ENCODE data around the gene NCAPG2.
A peak's percentile ranks its signal among the peaks of the same experiment; 100 is the strongest.
"Not testable (repeated sequence)": the region's sequence is repeated elsewhere in the genome, so short reads cannot be mapped to it uniquely, and the experiment has no call there.

NCAPG2 gene

DNA sequence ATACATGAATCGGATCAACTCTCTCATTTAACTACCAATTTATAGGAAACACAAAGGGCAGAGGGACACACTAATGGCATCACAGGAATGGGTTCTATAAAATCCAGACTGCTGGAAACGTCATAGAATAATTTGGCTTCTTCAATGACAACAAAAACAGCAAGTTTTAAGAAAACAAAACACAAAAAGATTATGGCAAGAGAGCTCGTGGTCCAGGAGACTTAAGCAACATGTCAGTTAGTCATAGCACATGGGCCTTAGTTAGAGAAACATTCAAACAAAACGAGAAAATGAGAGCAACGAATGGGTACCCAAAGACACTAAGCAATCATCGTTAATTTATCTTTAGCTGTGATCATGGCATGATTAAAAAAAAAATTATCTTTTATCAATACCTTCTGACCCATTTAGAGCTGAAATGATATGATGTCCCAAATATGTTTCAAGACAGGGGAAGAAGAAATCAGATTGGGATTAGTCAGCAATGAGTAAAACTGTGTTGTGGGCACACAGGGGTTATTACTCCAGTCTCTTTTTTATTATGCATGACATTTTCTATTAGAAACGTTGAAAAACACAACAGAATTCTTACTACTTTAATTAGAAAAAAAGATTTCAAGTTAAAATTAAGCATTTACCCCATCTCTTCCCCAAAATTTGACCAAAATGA lies 28.3 kb downstream of the NCAPG2 start:
- DNase-seq (ENCODE audit: low spot score): no peak

- DNase-seq (ENCODE audit: low spot score): no peak
Measured at GRCh38 chr7:158672975-158673374, 31.6 kb downstream of the NCAPG2 start.

DNA sequence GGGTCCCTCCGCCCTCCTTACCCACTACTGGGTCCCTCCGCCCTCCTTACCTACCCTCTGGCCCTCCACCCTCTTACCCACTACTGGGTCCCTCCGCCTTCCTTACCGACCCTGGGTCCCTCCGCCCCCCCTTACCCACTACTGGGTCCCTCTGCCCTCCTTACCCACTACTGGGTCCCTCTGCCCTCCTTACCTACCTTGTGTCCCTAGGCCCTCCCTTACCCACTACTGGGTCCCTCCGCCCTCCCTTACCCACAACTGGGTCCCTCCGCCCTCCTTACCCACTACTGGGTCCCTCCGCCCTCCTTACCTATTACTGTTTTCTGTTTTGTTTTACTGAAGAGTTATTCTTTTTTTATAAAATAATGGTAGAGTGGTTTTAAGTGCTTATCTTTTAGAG lies 36.5 kb downstream of the NCAPG2 start:
- not testable (repeated sequence) for DNase-seq (ENCODE audit: low spot score)

DNA sequence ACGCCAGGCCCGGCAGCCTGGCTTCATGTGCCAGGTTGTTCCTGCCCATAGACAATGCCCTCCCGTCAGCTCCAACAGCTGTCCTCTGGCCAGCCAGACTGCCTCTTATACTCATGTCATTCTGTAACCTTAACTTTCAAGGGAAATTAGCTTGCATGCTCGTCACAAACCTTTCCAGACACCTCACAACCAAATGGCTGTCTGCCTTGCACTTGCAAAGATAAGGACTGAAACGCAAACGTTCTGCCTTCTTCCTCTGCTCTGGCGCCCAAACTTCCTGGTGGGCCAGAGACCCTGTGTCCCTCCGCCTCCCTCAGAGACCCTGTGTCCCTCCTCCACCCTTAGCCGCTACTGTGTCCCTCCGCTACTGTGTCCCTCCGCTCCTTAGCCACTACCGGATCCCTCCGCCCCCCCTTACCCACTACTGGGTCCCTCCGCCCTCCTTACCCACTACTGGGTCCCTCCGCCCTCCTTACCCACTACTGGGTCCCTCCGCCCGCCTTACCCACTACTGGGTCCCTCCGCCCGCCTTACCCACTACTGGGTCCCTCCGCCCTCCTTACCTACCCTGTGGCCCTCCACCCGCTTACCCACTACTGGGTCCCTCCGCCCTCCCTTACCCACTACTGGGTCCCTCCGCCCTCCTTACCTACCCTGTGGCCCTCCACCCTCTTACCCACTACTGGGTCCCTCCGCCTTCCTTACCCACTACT lies 37.5 kb downstream of the NCAPG2 start:
- not testable (repeated sequence) for DNase-seq (ENCODE audit: low spot score)

DNA sequence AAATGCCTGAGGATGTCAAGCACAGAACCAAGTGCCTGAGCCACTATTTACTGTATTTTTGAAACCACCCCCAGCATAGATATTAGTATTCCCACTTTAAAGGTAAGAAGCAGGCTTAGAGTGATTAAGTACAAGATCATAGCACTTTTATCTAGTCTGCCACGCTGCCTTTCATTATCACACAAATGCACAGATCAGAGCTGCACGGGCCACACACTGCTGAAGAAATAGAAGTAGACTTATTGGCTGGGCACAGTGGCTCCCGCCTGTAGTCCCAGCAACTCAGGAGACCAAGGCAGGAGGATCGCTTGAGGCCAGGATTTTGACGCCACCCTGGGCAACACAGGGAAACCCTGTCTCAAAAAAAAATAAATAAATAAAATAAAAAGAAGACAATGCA lies 38.2 kb downstream of the NCAPG2 start:
- no peak for DNase-seq (ENCODE audit: low spot score)

GRCh38 chr7:158664406-158664805 lies 40.2 kb downstream of the NCAPG2 start:
- no peak for DNase-seq (ENCODE audit: low spot score)

DNA sequence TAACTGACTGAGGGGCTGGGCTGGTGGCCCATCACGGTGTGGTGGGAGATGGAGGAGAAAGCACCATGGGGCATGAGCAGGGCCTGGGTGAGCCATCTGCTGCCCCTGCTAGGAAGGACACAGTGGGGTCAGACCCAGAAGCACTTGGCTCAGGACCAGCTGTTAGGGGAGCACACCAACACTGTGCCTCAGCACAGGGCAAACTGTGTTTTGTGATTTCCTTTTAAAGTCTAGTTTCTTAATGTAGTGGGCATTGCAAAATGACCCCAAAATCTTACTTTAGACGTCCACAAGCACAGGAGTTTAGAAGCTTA lies 41.2 kb downstream of the NCAPG2 start:
- DNase-seq (ENCODE audit: low spot score): no peak

DNA sequence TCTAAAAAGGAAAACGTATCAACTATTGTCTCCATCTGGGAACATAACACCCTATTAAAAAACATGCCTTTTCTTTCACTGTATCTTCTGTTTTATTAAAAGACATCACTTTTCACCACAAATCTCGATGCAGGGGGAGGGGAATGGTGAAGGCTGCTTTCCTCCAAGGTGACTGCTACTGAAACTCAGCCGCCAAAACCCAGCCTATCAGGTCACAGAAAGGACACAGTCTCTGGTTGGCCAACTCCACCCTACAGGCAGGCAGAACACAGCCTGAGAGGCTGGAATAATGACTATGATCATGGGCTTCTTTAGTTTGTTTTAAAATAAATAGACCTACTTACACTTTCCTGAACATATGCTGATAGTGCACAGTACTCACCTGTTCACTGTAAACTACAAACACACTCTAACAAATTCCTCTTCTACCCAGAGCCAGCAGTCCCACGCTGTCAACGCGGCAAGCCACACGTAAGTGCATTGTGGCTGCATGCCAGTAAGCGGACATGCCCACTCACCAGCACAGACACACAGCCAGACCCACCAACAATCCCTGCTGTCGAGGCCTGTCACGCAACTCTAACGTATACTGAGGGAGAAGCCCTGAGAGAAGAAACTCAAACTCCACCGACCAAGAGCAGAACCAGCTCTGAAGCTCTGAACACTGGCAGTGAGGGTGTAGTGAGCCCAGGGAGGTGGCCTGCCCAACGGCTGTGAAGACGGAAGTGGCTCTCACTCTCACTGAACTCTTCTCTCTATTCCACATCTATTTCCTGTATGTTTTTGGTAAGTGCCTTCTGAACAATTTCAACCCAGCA lies 41.8 kb downstream of the NCAPG2 start:
- DNase-seq (ENCODE audit: low spot score): no peak

DNA sequence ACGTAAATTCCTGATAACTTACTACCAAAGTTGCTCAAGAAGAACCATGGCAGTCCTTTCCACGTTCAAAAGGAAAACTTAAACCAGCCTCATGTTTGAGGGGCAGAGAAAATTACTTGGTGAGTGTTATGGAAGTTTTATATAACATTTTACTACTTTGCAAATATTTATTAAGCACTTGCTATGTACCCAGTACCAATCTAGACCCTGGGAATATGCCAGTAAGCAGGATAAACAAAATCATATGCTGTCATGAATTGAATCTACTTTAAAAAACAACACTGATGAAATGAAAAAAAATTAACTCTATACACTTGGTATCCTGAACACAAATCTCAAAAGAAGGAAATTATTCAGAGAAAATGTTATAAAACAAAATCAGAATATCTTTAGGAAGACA lies 46.1 kb downstream of the NCAPG2 start:
- DNase-seq (ENCODE audit: low spot score): no peak

DNA sequence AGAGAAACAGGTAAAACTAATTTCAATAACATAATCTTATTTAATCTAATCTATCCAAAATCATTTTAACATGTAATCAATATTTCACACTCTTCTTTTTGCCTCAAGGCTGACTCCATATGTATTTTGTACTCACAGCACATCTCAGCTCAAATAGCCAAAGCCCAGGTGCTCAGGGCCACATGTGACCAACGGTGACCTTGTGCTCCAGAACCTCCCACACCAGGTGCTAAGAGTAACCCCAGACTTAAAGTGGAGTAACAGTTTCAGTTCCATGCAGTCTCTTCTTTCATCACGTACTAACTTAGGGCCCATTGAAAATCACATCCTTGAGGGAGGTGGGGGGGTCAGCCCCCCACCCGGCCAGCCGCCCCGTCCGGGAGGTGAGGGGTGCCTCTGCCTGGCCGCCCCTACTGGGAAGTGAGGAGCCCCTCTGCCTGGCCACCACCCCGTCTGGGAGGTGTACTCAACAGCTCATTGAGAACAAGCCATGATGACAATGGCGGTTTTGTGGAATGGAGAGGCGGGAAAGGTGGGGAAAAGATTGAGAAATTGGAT lies 47.3 kb downstream of the NCAPG2 start:
- DNase-seq (ENCODE audit: low spot score): peak; percentile 40

- DNase-seq (ENCODE audit: low spot score): no peak
Measured at GRCh38 chr7:158655931-158656441, 48.6 kb downstream of the NCAPG2 start.

- no peak for DNase-seq (ENCODE audit: low spot score)
Measured at GRCh38 chr7:158655507-158655906, 49.1 kb downstream of the NCAPG2 start.

- no peak for DNase-seq (ENCODE audit: low spot score)
Measured at GRCh38 chr7:158651968-158652565, 52.5 kb downstream of the NCAPG2 start.

DNA sequence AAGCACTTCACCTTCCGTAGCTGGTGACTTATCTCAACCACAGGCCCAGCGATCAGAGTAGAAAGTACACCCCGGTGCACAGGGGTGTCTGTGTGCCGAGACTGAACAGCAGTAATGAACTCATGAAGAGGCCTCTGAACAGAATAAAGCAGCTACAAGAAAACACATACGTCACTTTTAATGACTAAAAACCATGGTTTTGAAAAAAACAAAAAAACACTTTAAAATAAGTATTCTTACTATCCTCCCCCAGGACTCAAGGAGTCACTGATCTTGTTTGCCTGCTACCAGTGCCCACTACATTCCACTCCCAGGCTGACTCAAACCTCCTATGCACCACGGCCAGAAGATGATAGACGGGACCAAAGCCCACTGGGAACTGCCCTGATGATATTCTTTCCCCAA lies 53.8 kb downstream of the NCAPG2 start:
- DNase-seq (ENCODE audit: low spot score): no peak

GRCh38 chr7:158649279-158649678 lies 55.3 kb downstream of the NCAPG2 start:
- no peak for DNase-seq (ENCODE audit: low spot score)

GRCh38 chr7:158648787-158649186 lies 55.8 kb downstream of the NCAPG2 start:
- DNase-seq (ENCODE audit: low spot score): no peak

DNA sequence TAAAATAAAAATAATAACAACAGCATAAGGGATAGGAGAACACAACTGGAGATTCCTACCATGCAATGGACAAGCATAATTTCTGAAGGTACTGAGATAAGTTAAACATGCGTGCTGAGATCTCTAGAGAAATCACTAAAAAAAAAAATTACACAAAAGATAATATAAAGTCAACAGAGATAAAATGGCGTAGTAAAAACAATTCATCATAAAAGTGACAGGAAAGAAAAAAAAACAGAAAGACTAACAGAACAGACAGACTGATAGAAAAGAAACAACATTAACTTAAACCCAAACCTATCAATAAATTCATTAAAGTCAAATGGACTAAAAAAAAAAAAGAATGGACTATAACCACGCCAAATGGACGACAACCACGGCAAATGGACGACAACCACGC lies 56.4 kb downstream of the NCAPG2 start:
- DNase-seq (ENCODE audit: low spot score): no peak

- no peak for DNase-seq (ENCODE audit: low spot score)
Measured at GRCh38 chr7:158647475-158647792, 57.2 kb downstream of the NCAPG2 start.

DNA sequence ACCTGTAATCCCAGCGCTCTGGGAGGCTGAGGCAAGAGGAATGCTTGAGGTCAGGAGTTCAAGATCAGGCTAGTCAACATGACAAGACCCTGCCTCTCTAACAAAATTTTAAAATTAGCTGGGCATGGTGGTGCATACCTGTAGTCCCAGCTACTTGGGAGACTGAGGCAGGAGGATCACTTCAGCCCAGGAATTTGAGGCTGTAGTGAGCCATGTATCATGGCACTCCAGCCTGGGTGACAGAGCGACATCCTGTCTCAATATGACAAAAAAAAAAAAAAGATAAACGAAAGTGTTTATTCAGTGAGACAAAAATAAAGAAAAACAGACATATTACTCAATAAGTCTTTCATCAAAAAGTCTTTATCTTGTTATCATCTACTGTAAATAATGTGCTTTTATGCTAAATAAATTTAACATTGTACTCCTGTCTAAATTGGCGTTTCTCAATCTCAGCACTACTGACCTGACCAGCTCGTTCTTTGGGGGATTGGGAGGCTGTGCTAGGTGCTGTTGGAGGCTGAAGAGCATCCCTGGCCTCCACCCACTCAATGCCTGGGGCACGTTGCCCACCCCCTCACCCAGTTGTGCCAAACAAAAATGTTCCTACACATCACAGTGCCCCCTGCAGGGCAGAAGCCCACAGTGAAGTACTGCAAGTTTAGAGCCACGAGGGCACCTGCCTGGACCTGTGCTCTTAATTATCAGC lies 57.7 kb downstream of the NCAPG2 start:
- peak; percentile 56 for DNase-seq (ENCODE audit: low spot score)

DNA sequence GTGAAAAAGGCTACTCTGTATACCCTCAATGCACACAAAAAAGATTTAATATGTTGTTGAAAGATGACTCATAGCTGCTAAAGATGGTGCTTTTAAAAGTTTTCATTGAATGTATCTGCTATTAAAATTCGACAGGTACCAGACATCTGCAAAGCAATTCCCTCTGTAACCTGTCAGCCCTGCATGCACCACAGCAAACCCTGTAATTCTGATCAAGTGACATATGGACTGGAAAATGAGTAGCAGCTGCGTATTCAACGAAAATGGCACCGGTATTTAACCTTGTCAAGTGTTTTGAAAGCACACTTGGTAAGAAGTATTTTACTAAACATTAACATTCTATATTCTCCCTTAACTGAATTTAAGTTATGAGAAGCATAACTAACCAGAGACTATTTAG lies 58.8 kb downstream of the NCAPG2 start:
- DNase-seq (ENCODE audit: low spot score): no peak

DNA sequence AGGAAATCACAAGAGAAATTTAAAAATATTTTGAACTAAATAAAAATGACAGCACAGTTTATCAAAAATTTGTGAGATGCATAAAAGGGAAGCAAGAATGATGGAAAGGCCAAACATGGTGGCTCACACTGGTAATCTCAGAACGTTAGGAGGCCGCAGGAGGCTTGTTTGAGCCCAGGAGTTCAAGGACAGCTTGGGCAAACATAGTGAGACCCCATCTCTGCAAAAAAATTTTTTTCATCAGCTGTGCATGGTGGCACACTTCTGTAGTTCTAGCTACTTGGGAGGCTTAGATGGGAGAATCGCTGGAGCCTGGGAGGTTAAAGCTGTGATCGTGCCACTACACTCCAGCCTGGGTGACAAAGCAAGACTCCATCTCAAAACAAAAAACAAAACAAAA lies 62.5 kb downstream of the NCAPG2 start:
- no peak for DNase-seq (ENCODE audit: low spot score)

DNA sequence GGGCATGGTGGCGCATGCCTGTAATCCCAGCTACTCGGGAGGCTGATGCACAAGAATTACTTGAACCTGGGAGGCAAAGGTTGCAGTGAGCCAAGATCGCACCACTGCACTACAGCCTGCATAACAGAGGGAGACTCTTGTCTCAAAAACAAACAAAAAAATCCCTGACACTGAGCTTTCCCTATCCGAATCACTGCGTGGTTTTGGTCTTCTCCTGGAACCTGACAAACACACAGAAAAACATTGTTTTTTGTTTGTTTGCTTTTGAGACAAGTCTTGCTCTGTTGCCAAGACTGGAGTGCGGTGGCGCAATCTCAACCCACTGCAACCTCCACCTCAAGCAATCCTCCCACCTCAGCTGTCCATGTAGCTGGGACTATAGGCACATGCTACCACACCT lies 66.6 kb downstream of the NCAPG2 start:
- no peak for DNase-seq (ENCODE audit: low spot score)
